Measurements from ENCODE around the gene FBXW11. TPM values are rescaled to one million over a fixed set of nuclear protein-coding genes. Genes with fewer than 3 reads are reported as not detected.
"Not testable (repeated sequence)": the region's sequence is repeated elsewhere in the genome, so short reads cannot be mapped to it uniquely, and the experiment has no call there.

FBXW11 gene
- total and polyA plus RNA-seq, 10 of the 15 experiments (the other 5 are each of a cell fraction or from before 2014, with no cell fraction given) = 4.3 to 61.5 (median 40.0) TPM

DNA sequence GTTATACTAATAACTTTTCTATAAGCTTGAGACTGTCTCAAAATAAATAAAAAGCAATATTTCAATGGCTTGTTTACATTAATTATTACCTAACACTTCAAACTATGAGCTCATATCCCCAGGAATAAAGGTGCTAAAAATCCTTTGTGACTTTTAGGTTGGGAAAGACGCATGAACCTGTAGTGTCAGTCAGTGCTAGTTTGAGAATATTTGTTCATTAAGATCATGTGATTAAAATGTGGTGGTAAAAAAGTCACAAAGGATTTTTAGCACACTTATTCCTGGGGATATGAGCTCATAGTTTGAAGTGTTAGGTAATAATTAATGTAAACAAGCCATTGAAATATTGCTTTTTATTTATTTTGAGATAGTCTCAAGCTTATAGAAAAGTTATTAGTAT, 64.8 kb downstream of the FBXW11 start:
- H3K4me3 ChIP-seq; H3K9me3 ChIP-seq (replicated peaks; ENCODE audit: control insufficient read depth, insufficient read depth, low read length); DNase-seq (ENCODE audit: low read depth, low spot score); BruUV-seq (replicated peaks); H3K36me3 ChIP-seq (ENCODE audit: control insufficient read depth in 2 of 2, insufficient read depth in 2 of 2, low read length in 1 of 2); H3K27me3 ChIP-seq (replicated peaks in 1 of 2; ENCODE audit: control insufficient read depth in 2 of 2, insufficient read depth in 2 of 2, low read length in 1 of 2); H2AFZ ChIP-seq (ENCODE audit: control insufficient read depth, low read depth, low read length); intact Hi-C loops (cut with micrococcal nuclease; ENCODE audit: unreplicated experiment); H3K9ac ChIP-seq (ENCODE audit: control insufficient read depth, insufficient read depth, low read length); H4K20me1 ChIP-seq (ENCODE audit: control insufficient read depth, insufficient read depth); FAIRE-seq; in situ Hi-C loops (cut with MboI); H3K4me1 ChIP-seq (ENCODE audit: control insufficient read depth, insufficient read depth, low read length); H3K4me2 ChIP-seq (ENCODE audit: control insufficient read depth, insufficient read depth): not testable (repeated sequence)
- RAD21 ChIA-PET (ENCODE audit: unreplicated experiment) = interaction anchor here (0.6 to 1.7 kb wide), 4 partner anchors 21 to 328 kb away, joined by 3 to 5 read pairs (median 3); no protein-coding TSS in a partner anchor
- peak; percentile 21 for ATAC-seq
- H3K79me2 ChIP-seq (ENCODE audit: control insufficient read depth, insufficient read depth, low read length) = peaks cover 47% of the 10 kb centered on the region
- CTCF ChIA-PET = interaction anchor here (0.8 to 3.4 kb wide), 6 partner anchors 10 to 33 kb away, joined by 3 to 16 read pairs (median 6); no protein-coding TSS in a partner anchor
- H3K27ac ChIP-seq (ENCODE audit: control insufficient read depth, insufficient read depth) = 0 out of 2 replicates have a peak overlapping the region, but pooled peaks have one; percentile 31
- 0 out of 2 replicates have a peak, but pooled peaks have one; percentile 27 for TF ChIP-seq RAD51 (IDR thresholded peaks at IDR 0.05)
- peak; percentile 19; the same call in 1 of the 2 replicates for TF ChIP-seq ATF7 (IDR thresholded peaks at IDR 0.05; ENCODE audit: low read depth)
- POLR2A ChIA-PET = interaction anchor here (1.2 kb wide), 1 partner anchor 66 kb away, joined by 3 read pairs; no protein-coding TSS in a partner anchor
- WGBS (ENCODE audit: insufficient coverage, insufficient replicate concordance, low lambda C conversion rate, missing lambda C conversion rate) = 96% methylated on average over 1 of the region's 1 CpG
- SMC1A ChIA-PET (ENCODE audit: uncharacterized antibody, unreplicated experiment) = interaction anchor here (0.7 to 3.1 kb wide), 8 partner anchors 10 to 65 kb away, joined by 3 to 18 read pairs (median 3); partner anchors contain the start of gene FBXW11

GRCh38 chr5:171941275-171941674, 65.2 kb downstream of the FBXW11 start:
- H3K4me2 ChIP-seq (ENCODE audit: control insufficient read depth, insufficient read depth); DNase-seq (ENCODE audit: low read depth, low spot score); H4K20me1 ChIP-seq (ENCODE audit: control insufficient read depth, insufficient read depth); H3K4me3 ChIP-seq; H2AFZ ChIP-seq (ENCODE audit: control insufficient read depth, low read depth, low read length); BruUV-seq (replicated peaks); H3K36me3 ChIP-seq (ENCODE audit: control insufficient read depth in 2 of 2, insufficient read depth in 2 of 2, low read length in 1 of 2); H3K27me3 ChIP-seq (replicated peaks in 1 of 2; ENCODE audit: control insufficient read depth in 2 of 2, insufficient read depth in 2 of 2, low read length in 1 of 2); H3K9ac ChIP-seq (ENCODE audit: control insufficient read depth, insufficient read depth, low read length); in situ Hi-C loops (cut with MboI); H3K4me1 ChIP-seq (ENCODE audit: control insufficient read depth, insufficient read depth, low read length); H3K9me3 ChIP-seq (replicated peaks; ENCODE audit: control insufficient read depth, insufficient read depth, low read length); intact Hi-C loops (cut with micrococcal nuclease; ENCODE audit: unreplicated experiment); H3K27ac ChIP-seq (ENCODE audit: control insufficient read depth, insufficient read depth): not testable (repeated sequence)
- SMC1A ChIA-PET (ENCODE audit: uncharacterized antibody, unreplicated experiment) = interaction anchor here (1.3 to 3.1 kb wide), 5 partner anchors 9 to 65 kb away, joined by 3 to 18 read pairs (median 3); partner anchors contain the start of gene FBXW11
- POLR2A ChIA-PET = interaction anchor here (1.2 kb wide), 1 partner anchor 66 kb away, joined by 3 read pairs; no protein-coding TSS in a partner anchor
- H3K79me2 ChIP-seq (ENCODE audit: control insufficient read depth, insufficient read depth, low read length) = peaks cover 47% of the 10 kb centered on the region
- CTCF ChIA-PET = interaction anchor here (1.2 to 3.4 kb wide), 2 partner anchors 29 to 33 kb away, joined by 4 to 16 read pairs; no protein-coding TSS in a partner anchor
- FAIRE-seq = peak; percentile 100
- RAD21 ChIA-PET (ENCODE audit: unreplicated experiment) = interaction anchor here (0.6 to 1.7 kb wide), 3 partner anchors 20 to 329 kb away, joined by 3 to 5 read pairs (median 3); no protein-coding TSS in a partner anchor
- peak; percentile 70 for ATAC-seq
- 42% methylated on average over 2 of the region's 5 CpGs for WGBS (ENCODE audit: insufficient coverage, insufficient replicate concordance, low lambda C conversion rate, missing lambda C conversion rate)
